ENCODE data around the gene CFD.
A peak's percentile ranks its signal among the peaks of the same experiment; 100 is the strongest.

Gene CFD

DNA sequence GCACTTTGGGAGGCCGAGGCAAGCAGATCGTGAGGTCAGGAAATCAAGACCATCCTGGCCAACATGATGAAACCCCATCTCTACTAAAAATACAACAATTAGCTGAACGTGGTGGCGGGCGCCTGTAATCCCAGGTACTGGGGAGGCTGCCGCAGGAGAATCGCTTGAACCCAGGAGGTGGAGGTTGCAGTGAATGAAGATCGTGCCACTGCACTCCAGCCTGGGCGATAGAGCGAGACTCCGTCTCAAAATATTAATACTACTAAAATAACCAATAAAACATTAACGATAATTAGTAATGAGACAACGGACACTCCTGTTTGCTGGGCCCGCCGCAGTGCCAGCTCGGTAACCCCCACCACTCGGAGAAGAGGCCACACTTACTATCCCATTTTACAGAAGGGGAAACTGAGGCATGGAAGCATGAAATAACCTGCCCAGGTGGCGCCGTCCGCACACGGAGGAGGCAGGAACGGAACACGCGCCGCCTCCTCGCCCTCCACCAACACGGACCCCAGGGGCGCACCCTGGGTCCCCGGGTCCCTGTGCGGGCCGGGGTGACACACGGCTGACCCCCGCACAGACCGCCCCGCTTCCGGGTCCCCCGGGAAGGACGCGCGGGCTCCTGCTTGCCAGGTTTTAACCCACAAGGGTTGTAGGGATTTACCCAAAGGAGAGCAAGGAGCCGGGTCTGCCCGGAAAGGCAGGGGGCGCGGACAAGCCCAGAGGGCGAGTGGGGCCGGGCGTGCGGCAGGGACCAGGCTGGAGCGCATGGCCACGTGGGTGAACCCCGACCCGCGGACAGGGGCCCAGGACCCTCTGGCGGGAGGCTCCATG is 52.0 kb downstream of the CFD start:
- no peak overlapping the region for H3K4me3 ChIP-seq (ENCODE audit: low read depth, low read length)
- H2AFZ ChIP-seq: no peak overlapping the region
- TF ChIP-seq, protein P1, sequence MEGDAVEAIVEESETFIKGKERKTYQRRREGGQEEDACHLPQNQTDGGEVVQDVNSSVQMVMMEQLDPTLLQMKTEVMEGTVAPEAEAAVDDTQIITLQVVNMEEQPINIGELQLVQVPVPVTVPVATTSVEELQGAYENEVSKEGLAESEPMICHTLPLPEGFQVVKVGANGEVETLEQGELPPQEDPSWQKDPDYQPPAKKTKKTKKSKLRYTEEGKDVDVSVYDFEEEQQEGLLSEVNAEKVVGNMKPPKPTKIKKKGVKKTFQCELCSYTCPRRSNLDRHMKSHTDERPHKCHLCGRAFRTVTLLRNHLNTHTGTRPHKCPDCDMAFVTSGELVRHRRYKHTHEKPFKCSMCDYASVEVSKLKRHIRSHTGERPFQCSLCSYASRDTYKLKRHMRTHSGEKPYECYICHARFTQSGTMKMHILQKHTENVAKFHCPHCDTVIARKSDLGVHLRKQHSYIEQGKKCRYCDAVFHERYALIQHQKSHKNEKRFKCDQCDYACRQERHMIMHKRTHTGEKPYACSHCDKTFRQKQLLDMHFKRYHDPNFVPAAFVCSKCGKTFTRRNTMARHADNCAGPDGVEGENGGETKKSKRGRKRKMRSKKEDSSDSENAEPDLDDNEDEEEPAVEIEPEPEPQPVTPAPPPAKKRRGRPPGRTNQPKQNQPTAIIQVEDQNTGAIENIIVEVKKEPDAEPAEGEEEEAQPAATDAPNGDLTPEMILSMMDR (IDR thresholded peaks at IDR 0.05): no peak
- no peaks in the 10 kb centered on the region for H3K27me3 ChIP-seq (ENCODE audit: control insufficient read depth, insufficient read depth, low read length)
- H3K4me1 ChIP-seq: no peaks in the 10 kb centered on the region
- no peak overlapping the region for H3K27ac ChIP-seq
- no peaks in the 10 kb centered on the region for H3K36me3 ChIP-seq (ENCODE audit: control insufficient read depth, insufficient read depth, low read length)
- H3K4me2 ChIP-seq (ENCODE audit: low read length): no peak overlapping the region
- H3K9ac ChIP-seq: no peak overlapping the region
- H3K79me2 ChIP-seq: peaks cover 2% of the 10 kb centered on the region
- H3K9me3 ChIP-seq (ENCODE audit: control insufficient read depth, low read length): no peaks in the 10 kb centered on the region

DNA sequence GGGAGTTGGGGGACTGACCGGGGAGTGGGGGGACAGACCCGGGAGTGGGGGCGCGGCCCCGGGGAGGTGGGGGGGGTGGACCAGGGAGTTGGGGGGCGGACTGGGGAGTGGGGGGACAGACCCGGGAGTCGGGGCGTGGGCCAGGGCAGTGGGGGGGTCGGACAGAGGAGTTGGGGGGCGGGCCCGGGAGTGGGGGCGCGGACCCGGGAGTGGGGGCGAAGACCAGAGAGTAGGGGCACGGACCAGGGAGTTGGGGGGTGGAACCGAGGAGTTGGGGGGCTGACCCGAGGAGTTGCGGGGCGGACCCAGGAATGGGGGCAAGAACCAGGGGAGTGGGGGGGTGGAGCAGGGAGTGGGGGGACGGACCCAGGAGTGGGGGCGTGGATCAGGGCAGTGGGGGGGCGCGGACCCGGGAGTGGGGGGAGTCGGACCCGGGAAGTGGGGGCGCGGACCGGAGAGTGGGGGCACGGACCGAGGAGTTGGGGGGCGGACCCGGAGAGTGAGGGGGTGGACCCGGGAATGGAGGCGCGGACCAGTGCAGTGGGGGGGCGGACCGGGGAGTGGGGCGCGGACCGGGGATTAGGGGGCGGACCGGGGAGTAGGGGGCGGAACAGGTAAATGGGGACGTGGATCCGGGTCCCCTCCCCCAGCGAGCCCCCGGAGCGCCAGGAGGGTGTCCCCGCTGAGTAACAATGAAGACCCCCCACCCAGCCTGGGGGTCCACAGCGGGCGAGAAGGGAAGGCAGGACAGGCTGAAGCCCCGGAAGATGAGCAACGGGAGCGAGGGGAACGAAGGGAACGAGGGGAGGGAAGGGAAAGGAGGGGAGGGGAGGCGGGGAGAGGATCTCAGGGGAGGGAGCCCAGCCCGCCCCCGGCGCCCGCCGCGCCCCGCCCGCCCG is 53.0 kb downstream of the CFD start:
- TF ChIP-seq, protein P1 (IDR thresholded peaks at IDR 0.05): no peak
- peaks cover 2% of the 10 kb centered on the region for H3K79me2 ChIP-seq
- H3K4me3 ChIP-seq (ENCODE audit: low read depth, low read length): peak overlapping the region; percentile 69
- peak overlapping the region; percentile 29 for H3K27ac ChIP-seq
- no peaks in the 10 kb centered on the region for H3K27me3 ChIP-seq (ENCODE audit: control insufficient read depth, insufficient read depth, low read length)
- no peak overlapping the region for H3K9ac ChIP-seq
- H3K4me1 ChIP-seq: no peaks in the 10 kb centered on the region
- H3K4me2 ChIP-seq (ENCODE audit: low read length): peak overlapping the region; percentile 80
- no peaks in the 10 kb centered on the region for H3K9me3 ChIP-seq (ENCODE audit: control insufficient read depth, low read length)
- H3K36me3 ChIP-seq (ENCODE audit: control insufficient read depth, insufficient read depth, low read length): no peaks in the 10 kb centered on the region
- H2AFZ ChIP-seq: peak overlapping the region; percentile 83

All from parathyroid adenoma (tissue), 2 donors.